GM21529 (cell line): ENCODE data around the gene PRRX1.

Experiments
- ATAC-seq: cut with Tn5 transposase; IDR thresholded peaks from one replicate; pipeline ENCODE4 v1.9.1; 2021; ENCODE audit not compliant: unreplicated experiment

Gene PRRX1

GRCh38 chr1:170714938-170715337 lies 51.0 kb downstream of the PRRX1 start:
- no peak for ATAC-seq

GRCh38 chr1:170716835-170717429 lies 53.0 kb downstream of the PRRX1 start:
- no peak for ATAC-seq

GRCh38 chr1:170720661-170721060 lies 56.7 kb downstream of the PRRX1 start:
- no peak for ATAC-seq

GRCh38 chr1:170721621-170722020 lies 57.7 kb downstream of the PRRX1 start:
- no peak for ATAC-seq

GRCh38 chr1:170723518-170723917 lies 59.6 kb downstream of the PRRX1 start:
- ATAC-seq: no peak

- no peak for ATAC-seq
These were observed 61.4 kb downstream of the PRRX1 start for GRCh38 chr1:170725326-170725725.

- ATAC-seq: no peak
These were observed 64.0 kb downstream of the PRRX1 start for GRCh38 chr1:170727963-170728362.

GRCh38 chr1:170729225-170730002 lies 65.5 kb downstream of the PRRX1 start:
- ATAC-seq: no peak

- no peak for ATAC-seq
These were observed 66.1 kb downstream of the PRRX1 start for GRCh38 chr1:170730014-170730413.

- ATAC-seq: no peak
These were observed 66.5 kb downstream of the PRRX1 start for GRCh38 chr1:170730438-170730837.

GRCh38 chr1:170731566-170732251 lies 67.8 kb downstream of the PRRX1 start:
- ATAC-seq: no peak

- no peak for ATAC-seq
These were observed 68.3 kb downstream of the PRRX1 start for GRCh38 chr1:170732252-170732588.

GRCh38 chr1:170734412-170735175 lies 70.7 kb downstream of the PRRX1 start:
- ATAC-seq: no peak

- no peak for ATAC-seq
These were observed 71.7 kb downstream of the PRRX1 start for GRCh38 chr1:170735366-170736263.

GRCh38 chr1:170739803-170740202 lies 75.9 kb downstream of the PRRX1 start:
- no peak for ATAC-seq

GRCh38 chr1:170741678-170742077 lies 77.7 kb downstream of the PRRX1 start:
- ATAC-seq: no peak

GRCh38 chr1:170742600-170742999 lies 78.7 kb downstream of the PRRX1 start:
- no peak for ATAC-seq

- ATAC-seq: no peak
These were observed 79.2 kb downstream of the PRRX1 start for GRCh38 chr1:170743083-170743482.

GRCh38 chr1:170749549-170749948 lies 85.6 kb downstream of the PRRX1 start:
- no peak for ATAC-seq

- ATAC-seq: no peak
These were observed 86.0 kb downstream of the PRRX1 start for GRCh38 chr1:170749959-170750358.
